Stimulated activated CD8-positive, alpha-beta memory T cell treated with anti-CD3 and anti-CD28 coated beads, Interleukin-15, amount 100 ng/mL, for 4 hours (primary cell): ENCODE results near the gene CACNG4.
"Not testable (repeated sequence)": the region's sequence is repeated elsewhere in the genome, so short reads cannot be mapped to it uniquely, and the experiment has no call there.

Experiments
- DNase-seq, 2 donors: peaks; one replicate each; pipeline ENCODE4 v3.0.0-alpha.2; 2020; ENCODE audit warnings: low read depth in 2 of 2

CACNG4 gene

GRCh38 chr17:66964930-66965800 is 658 bp downstream of the CACNG4 start:
- no peak for DNase-seq

- DNase-seq, result no peak
Observed at GRCh38 chr17:66965801-66966262, 1.3 kb downstream of the CACNG4 start.

- DNase-seq, result no peak
Observed at GRCh38 chr17:66966298-66966697, 1.8 kb downstream of the CACNG4 start.

- DNase-seq, result no peak
Observed at GRCh38 chr17:66966704-66967418, 2.4 kb downstream of the CACNG4 start.

- DNase-seq, result no peak
Observed at GRCh38 chr17:66967837-66968543, 3.5 kb downstream of the CACNG4 start.

GRCh38 chr17:66968916-66969315 is 4.4 kb downstream of the CACNG4 start:
- no peak for DNase-seq

- no peak for DNase-seq
Observed at GRCh38 chr17:66970140-66970539, 5.6 kb downstream of the CACNG4 start.

GRCh38 chr17:66970797-66971196 is 6.3 kb downstream of the CACNG4 start:
- no peak for DNase-seq

- DNase-seq, result no peak
Observed at GRCh38 chr17:66971264-66971663, 6.8 kb downstream of the CACNG4 start.

- no peak for DNase-seq
Observed at GRCh38 chr17:66971730-66972441, 7.4 kb downstream of the CACNG4 start.

- not testable (repeated sequence) for DNase-seq
Observed at GRCh38 chr17:66972442-66972830, 7.9 kb downstream of the CACNG4 start.

GRCh38 chr17:66975188-66975587 is 10.7 kb downstream of the CACNG4 start:
- no peak for DNase-seq

- no peak for DNase-seq
Observed at GRCh38 chr17:66975614-66976378, 11.3 kb downstream of the CACNG4 start.

GRCh38 chr17:66976379-66976663 is 11.8 kb downstream of the CACNG4 start:
- DNase-seq, result no peak

- DNase-seq, result no peak
Observed at GRCh38 chr17:66976781-66977201, 12.3 kb downstream of the CACNG4 start.

- no peak for DNase-seq
Observed at GRCh38 chr17:66978514-66979061, 14.1 kb downstream of the CACNG4 start.

GRCh38 chr17:66980896-66981295 is 16.4 kb downstream of the CACNG4 start:
- no peak for DNase-seq

- DNase-seq, result no peak
Observed at GRCh38 chr17:66981983-66982508, 17.5 kb downstream of the CACNG4 start.

- no peak for DNase-seq
Observed at GRCh38 chr17:66983414-66984021, 19.0 kb downstream of the CACNG4 start.

GRCh38 chr17:66984730-66985129 is 20.2 kb downstream of the CACNG4 start:
- no peak for DNase-seq
